NB4 (cell line): ENCODE data around the gene MYB.
"Not testable (repeated sequence)": the region's sequence is repeated elsewhere in the genome, so short reads cannot be mapped to it uniquely, and the experiment has no call there.

ENCODE experiments used
- DNase-seq: peaks from one replicate; pipeline ENCODE4 v3.0.0; 2010; ENCODE audit warnings: low read depth
- H3K4me3 ChIP-seq: one replicate; pipeline ENCODE4 v1.5.1; 2011; ENCODE audit warnings: mild to moderate bottlenecking, low read depth, low read length, moderate library complexity
- MYC ChIP-seq: IDR thresholded peaks from 2 replicates; pipeline ENCODE4 v1.6.1; 2011; ENCODE audit warnings: low read depth, low read length
- POLR2A ChIP-seq: IDR thresholded peaks from 2 replicates; pipeline ENCODE4 v1.6.1; 2011; ENCODE audit warnings: mild to moderate bottlenecking; ENCODE audit not compliant: insufficient read length; ENCODE audit errors: extremely low read depth
- TF ChIP-seq, protein P1 (sequence below): IDR thresholded peaks from 2 replicates; pipeline ENCODE4 v1.6.1; 2011; ENCODE audit warnings: low read depth, low read length
- TF ChIP-seq, protein P2 (sequence below): IDR thresholded peaks from one replicate; pipeline ENCODE4 v1.5.1; 2012; ENCODE audit warnings: low read depth, low read length

The MYB gene

DNA sequence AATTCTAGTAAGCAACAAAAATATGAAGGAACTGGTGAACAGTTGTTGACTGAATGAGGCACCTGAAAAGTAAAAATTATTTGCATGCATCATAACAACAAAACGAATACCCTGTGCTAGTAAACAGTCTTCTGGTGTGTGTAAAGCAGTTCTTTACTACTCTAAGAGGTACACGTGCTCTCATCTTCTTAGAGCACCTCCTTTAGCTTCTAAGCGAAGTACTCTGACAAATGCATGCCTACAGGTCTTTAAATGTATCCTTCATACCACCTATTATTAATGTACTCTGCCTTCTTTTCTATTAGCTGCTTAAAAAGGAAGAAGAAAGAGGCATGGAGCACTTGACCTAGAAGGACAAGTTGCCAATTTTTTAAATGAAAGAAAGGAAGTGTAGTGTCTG is 32.2 kb upstream of the MYB start:
- no peak for DNase-seq
- H3K4me3 ChIP-seq, result peak overlapping the region; percentile 1
- peak; percentile 56 for TF ChIP-seq MYC
- TF ChIP-seq POLR2A, result no peak
- TF ChIP-seq, protein P1, sequence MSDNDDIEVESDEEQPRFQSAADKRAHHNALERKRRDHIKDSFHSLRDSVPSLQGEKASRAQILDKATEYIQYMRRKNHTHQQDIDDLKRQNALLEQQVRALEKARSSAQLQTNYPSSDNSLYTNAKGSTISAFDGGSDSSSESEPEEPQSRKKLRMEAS, result peak; percentile 94
- TF ChIP-seq, protein P2, sequence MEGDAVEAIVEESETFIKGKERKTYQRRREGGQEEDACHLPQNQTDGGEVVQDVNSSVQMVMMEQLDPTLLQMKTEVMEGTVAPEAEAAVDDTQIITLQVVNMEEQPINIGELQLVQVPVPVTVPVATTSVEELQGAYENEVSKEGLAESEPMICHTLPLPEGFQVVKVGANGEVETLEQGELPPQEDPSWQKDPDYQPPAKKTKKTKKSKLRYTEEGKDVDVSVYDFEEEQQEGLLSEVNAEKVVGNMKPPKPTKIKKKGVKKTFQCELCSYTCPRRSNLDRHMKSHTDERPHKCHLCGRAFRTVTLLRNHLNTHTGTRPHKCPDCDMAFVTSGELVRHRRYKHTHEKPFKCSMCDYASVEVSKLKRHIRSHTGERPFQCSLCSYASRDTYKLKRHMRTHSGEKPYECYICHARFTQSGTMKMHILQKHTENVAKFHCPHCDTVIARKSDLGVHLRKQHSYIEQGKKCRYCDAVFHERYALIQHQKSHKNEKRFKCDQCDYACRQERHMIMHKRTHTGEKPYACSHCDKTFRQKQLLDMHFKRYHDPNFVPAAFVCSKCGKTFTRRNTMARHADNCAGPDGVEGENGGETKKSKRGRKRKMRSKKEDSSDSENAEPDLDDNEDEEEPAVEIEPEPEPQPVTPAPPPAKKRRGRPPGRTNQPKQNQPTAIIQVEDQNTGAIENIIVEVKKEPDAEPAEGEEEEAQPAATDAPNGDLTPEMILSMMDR, result no peak

DNA sequence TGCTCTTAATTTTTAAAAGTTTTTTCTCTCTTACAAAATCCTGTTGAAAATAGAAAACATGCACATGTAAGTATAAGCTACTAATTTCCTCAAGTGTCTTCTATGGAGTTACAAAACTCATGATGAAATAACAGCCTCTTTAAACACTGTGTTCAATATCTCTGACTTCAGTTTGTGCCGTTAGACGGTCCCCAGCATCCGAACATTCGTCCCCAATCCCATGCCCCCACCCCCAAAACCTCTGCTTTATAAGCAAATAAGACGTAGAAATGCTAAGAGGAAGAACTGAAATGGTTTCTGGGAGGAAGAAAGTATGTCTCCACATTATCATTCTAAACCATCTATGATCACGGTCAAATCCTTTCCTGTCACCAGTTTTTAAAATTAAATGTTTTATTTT is 31.7 kb upstream of the MYB start:
- TF ChIP-seq, protein P1, result no peak
- TF ChIP-seq POLR2A (no peak), MYC (no peak)
- TF ChIP-seq, protein P2, result no peak

DNA sequence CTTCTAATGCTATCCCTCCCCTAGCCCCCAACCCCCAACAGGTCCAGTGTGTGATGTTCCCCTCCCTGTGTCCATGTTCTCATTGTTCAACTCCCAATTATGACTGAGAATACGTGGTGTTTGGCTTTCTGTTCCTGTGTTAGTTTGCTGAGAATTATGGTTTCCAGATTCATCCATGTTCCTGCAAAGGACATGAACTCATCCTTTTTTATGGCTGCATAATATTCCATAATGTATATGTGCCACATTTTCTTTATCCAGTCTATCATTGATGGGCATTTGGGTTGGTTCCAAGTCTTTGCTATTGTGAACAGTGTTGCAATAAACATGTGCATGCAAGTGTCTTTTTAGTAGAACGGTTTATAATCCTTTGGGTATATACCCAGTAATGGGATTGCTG is 30.6 kb upstream of the MYB start:
- H3K4me3 ChIP-seq, DNase-seq: not testable (repeated sequence)

More for the DNA sequence above, 31.7 kb upstream of the MYB start:
- peak overlapping the region; percentile 1 for H3K4me3 ChIP-seq
- peak; percentile 94 for DNase-seq

DNA sequence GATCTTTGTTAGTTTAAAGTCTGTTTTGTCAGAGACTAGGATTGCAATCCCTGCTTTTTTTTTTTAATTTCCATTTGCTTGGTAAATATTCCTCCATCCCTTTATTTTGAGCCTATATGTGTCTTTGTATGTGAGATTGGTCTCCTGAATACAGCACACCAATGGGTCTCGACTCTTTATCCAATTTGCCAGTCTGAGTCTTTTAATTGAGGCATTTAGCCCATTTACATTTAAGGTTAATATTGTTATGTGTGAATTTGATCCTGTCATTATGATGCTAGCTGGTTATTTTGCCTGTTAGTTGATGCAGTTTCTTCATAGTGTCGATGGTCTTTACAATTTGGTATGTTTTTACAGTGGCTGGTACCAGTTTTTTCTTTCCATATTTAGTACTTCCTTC is 27.0 kb upstream of the MYB start:
- not testable (repeated sequence) for DNase-seq, H3K4me3 ChIP-seq

DNA sequence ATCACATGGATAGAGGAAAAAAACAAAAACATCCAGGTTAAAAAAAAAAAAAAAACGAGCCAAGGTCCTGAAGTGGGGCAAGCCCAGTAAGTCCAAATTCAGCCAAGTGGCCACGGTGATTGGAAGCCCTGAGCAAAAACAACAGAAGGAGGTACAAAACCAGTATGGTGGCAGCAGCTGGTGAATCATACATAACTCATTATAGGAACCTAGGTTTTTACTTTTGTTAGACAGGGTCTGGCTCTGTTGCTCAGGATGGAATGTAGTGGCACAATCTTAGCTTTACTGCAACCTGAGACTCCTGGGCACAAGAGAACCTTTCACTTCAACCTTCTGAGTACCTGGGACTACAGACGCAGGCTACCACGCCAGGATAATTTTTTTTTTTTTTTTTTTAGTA is 22.7 kb upstream of the MYB start:
- DNase-seq, result no peak
- TF ChIP-seq, protein P2, result no peak
- TF ChIP-seq MYC, result no peak
- TF ChIP-seq, protein P1, result no peak
- no peak for TF ChIP-seq POLR2A
- H3K4me3 ChIP-seq, result no peak overlapping the region

DNA sequence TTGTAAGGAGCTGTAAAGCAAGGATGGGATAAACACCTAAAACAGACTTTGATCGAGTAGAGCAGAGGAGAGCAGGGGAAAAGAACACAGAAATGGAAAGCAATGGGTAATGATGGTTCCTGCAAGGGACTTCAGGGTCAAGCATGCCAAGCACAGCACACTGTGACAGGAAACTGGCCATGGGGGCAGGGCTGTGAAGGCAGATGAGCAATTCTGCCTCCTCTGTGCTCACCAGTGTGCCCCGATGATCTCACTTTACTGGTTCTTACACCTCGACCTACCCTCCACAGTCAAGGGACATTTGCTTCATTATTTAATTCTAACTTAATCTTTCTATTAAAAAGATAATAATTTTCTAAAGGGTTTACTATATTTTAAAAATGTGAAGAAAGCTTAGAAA is 21.6 kb upstream of the MYB start:
- H3K4me3 ChIP-seq, result no peak overlapping the region
- peak; percentile 85 for DNase-seq
- TF ChIP-seq, protein P2, result no peak
- no peak for TF ChIP-seq POLR2A
- TF ChIP-seq, protein P1, result peak; percentile 49; the same call in 1 of the 2 replicates
- TF ChIP-seq MYC, result peak; percentile 14; the same call in 1 of the 2 replicates

DNA sequence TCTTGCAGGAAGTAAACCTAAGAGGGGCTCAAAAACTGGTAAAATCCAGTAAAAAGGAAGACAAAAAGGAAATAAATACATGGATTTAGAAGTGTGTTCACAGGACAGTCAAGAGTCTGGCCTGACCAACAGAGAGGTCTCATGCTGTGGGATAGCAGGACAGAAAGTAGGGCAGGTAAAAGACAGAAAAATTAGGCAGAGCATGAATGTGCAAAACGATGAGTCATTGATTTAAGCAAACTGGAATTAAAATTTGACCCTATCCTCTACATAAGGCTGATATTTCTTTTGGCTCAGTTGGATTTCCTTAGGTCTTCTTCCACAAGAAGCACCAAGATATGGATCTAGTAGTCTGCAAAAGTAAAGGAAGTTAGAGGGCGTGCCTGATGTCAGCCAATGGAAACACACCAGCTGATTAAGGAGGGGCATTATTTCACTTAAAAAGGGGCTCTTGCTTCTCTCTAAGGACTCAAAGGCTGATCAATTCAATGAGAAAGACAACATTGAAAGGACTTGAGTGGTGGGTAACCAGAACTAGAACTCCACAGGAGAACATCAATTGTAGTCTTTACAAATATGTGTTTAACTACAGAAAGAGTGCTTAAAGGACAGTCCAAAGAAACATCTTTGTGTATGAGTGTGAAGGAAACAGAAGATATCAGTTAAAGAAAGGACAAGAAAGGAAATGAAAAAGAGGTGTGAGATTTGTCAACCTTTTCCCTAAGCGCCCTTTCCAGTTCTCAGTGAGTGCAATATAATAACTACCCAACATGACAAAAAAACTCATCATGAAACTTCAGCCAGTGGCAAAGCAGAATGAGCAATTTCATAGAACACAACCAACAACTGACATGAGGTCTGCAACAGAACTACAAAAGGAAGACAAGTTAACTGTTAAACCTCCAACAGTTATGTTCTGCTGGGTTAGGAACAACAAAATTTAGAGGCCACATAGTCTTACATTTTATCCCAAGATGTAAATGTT is 19.4 kb upstream of the MYB start:
- no peak overlapping the region for H3K4me3 ChIP-seq
- DNase-seq, result no peak
- TF ChIP-seq, protein P1, result no peak
- TF ChIP-seq MYC, result no peak
